Glutamatergic neuron (in vitro differentiated cells): ENCODE measurements around the gene SPRR5. TPM values are rescaled to one million over a fixed set of nuclear protein-coding genes. Genes with fewer than 3 reads are reported as not detected.

ENCODE experiments used
- DNase-seq: peaks from one replicate; pipeline ENCODE4 v3.0.0; 2022
- H3K27ac Mint-ChIP-seq: one replicate; pipeline ENCODE4 v1.8.0; 2020; ENCODE audit warnings: mild to moderate bottlenecking, mixed read lengths, inconsistent platforms; ENCODE audit not compliant: unreplicated experiment
- H3K27me3 Mint-ChIP-seq: one replicate; pipeline ENCODE4 v1.8.0; 2020; ENCODE audit warnings: mild to moderate bottlenecking, moderate library complexity, mixed read lengths, inconsistent platforms; ENCODE audit not compliant: unreplicated experiment
- H3K36me3 Mint-ChIP-seq: one replicate; pipeline ENCODE4 v1.8.0; 2020; ENCODE audit warnings: mild to moderate bottlenecking, mixed read lengths, inconsistent platforms; ENCODE audit not compliant: unreplicated experiment
- H3K4me1 Mint-ChIP-seq: one replicate; pipeline ENCODE4 v1.8.0; 2020; ENCODE audit warnings: mild to moderate bottlenecking, low read depth, mixed read lengths, inconsistent platforms; ENCODE audit not compliant: unreplicated experiment
- H3K4me3 Mint-ChIP-seq: one replicate; pipeline ENCODE4 v1.8.0; 2020; ENCODE audit warnings: mild to moderate bottlenecking, mixed read lengths, inconsistent platforms; ENCODE audit not compliant: unreplicated experiment
- H3K9me3 Mint-ChIP-seq: one replicate; pipeline ENCODE4 v1.8.0; 2020; ENCODE audit warnings: mild to moderate bottlenecking, moderate library complexity, mixed read lengths, inconsistent platforms; ENCODE audit not compliant: unreplicated experiment
- total RNA-seq: library from RNA; stranded (reverse); fragmentation: NEBNext Ultra II Directional; extraction: Animal tissue kit (Norgen Biotek cat#: 25700); gene quantifications from one replicate; pipeline ENCODE4 v1.2.1, GENCODE V29; 2021; ENCODE audit not compliant: unreplicated experiment
- TF ChIP-seq, protein P1 (sequence below): fragments of 200-600 bp; sonication (generic); IDR thresholded peaks from one replicate; pipeline ENCODE4 v1.5.0; 2021; ENCODE audit not compliant: partially characterized antibody, unreplicated experiment

Gene SPRR5
- total RNA-seq, 1 donor from 2014 or later: not detected

DNA sequence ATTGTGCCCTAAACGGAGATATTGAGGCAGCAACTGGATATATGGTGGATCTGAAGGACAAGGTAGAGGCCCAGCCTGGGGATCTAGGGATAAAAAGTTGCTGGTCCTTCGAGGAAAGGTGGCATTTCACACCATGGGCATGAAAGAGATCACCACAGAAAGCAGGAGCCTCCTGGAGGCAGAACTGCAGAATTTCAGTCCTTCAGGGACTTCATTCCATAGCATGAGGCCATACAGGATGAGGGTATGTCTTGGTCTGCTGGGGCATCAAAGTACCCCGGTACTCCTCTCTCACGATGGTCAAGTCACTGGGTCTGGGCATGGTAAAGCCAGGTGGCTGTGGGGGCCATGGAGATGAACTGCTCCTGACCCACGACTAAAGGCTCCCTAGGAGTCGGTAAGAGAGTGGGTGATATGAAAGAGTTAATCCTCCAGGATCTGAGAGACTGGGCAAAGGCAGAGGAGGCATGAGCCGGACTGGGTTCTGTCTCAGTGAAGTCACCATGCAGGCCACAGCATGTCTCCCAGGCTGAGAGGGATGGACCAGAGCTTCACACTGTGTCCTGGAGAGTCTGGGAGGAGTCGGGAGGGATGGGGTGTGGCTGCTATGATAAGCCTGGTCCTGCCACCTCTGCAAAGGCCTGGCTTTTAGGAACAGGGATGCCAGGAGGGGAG is 5.8 kb upstream of the SPRR5 start:
- Mint-ChIP-seq H3K27me3 (peaks cover 5% of the 10 kb centered on the region), H3K4me3 (no peak overlapping the region), H3K4me1 (no peaks in the 10 kb centered on the region), H3K27ac (no peak overlapping the region), H3K9me3 (no peaks in the 10 kb centered on the region), H3K36me3 (no peaks in the 10 kb centered on the region)
- TF ChIP-seq, protein P1, sequence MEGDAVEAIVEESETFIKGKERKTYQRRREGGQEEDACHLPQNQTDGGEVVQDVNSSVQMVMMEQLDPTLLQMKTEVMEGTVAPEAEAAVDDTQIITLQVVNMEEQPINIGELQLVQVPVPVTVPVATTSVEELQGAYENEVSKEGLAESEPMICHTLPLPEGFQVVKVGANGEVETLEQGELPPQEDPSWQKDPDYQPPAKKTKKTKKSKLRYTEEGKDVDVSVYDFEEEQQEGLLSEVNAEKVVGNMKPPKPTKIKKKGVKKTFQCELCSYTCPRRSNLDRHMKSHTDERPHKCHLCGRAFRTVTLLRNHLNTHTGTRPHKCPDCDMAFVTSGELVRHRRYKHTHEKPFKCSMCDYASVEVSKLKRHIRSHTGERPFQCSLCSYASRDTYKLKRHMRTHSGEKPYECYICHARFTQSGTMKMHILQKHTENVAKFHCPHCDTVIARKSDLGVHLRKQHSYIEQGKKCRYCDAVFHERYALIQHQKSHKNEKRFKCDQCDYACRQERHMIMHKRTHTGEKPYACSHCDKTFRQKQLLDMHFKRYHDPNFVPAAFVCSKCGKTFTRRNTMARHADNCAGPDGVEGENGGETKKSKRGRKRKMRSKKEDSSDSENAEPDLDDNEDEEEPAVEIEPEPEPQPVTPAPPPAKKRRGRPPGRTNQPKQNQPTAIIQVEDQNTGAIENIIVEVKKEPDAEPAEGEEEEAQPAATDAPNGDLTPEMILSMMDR: no peak
- DNase-seq: no peak

- Mint-ChIP-seq H3K27me3 (peaks cover 3% of the 10 kb centered on the region), H3K36me3 (no peaks in the 10 kb centered on the region), H3K4me1 (no peaks in the 10 kb centered on the region), H3K27ac (no peak overlapping the region), H3K9me3 (peaks cover under 1% of the 10 kb centered on the region), H3K4me3 (no peak overlapping the region)
- DNase-seq: no peak
- TF ChIP-seq, protein P1: no peak
These were observed 4.8 kb upstream of the SPRR5 start for GRCh38 chr1:152942161-152942560.

DNA sequence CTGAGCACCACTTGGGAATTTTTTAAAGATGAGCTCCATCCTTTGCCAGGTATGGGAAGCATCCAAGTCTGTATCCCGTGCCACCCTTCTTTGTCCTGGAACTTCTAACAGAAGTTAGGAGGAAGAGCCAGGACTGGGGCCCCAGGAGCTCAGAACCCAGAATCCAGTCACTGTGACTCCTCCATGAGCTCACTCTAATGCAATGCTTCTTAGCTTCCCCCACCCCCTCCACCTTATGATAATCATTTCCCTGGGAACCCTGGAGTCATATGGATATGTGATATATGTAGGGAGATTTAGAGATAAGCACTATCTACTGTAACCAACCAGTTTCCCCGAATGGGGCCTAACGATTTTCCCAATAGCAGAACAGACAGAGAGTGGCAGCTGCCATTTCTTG is 758 bp upstream of the SPRR5 start:
- Mint-ChIP-seq H3K27me3 (peaks cover 9% of the 10 kb centered on the region), H3K36me3 (no peaks in the 10 kb centered on the region), H3K27ac (no peak overlapping the region), H3K4me3 (no peak overlapping the region), H3K9me3 (peaks cover 4% of the 10 kb centered on the region), H3K4me1 (no peaks in the 10 kb centered on the region)
- no peak for DNase-seq
- TF ChIP-seq, protein P1: no peak

DNA sequence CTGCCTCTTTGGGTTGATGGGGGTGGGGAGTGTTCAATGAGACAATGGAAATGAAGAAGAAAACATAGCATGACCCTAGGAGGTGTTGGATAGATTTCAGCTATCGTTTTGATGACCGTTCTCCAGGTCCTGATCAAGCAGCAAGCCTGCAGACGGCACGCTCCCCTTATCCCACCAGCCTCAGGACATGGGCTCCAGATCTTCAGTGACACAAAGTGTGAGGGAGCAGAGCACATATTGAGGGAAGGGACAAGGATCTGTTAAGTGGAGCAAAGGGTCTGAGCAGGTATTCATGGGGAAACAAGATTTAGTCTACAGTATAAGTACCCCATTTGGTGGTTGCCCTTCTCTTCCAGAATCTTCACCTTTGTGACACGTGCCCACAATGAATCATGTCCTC is 4.7 kb downstream of the SPRR5 start:
- no peak for DNase-seq
- TF ChIP-seq, protein P1: no peak
- Mint-ChIP-seq H3K9me3 (peaks cover 4% of the 10 kb centered on the region), H3K36me3 (no peaks in the 10 kb centered on the region), H3K4me1 (no peaks in the 10 kb centered on the region), H3K27me3 (peaks cover 7% of the 10 kb centered on the region), H3K4me3 (no peak overlapping the region), H3K27ac (no peak overlapping the region)

- TF ChIP-seq, protein P1: no peak
- H3K27ac Mint-ChIP-seq: no peak overlapping the region
- no peak overlapping the region for H3K4me3 Mint-ChIP-seq
- no peaks in the 10 kb centered on the region for H3K36me3 Mint-ChIP-seq
- H3K4me1 Mint-ChIP-seq: no peaks in the 10 kb centered on the region
- peaks cover 7% of the 10 kb centered on the region for H3K27me3 Mint-ChIP-seq
- no peaks in the 10 kb centered on the region for H3K9me3 Mint-ChIP-seq
- no peak for DNase-seq
These were observed 6.8 kb downstream of the SPRR5 start for GRCh38 chr1:152953761-152954160.
